CD14-positive monocyte (primary cell): ENCODE measurements around the gene SH2D2A. TPM values are rescaled to one million over a fixed set of nuclear protein-coding genes. Genes with fewer than 3 reads are reported as not detected.

Source experiments
- DNase-seq, 3 donors: peaks; one replicate each; pipeline ENCODE4 v3.0.0-alpha.2; 2011 to 2022
- H2AFZ ChIP-seq: 2 replicates; pipeline ENCODE4 v1.6.0; 2012; ENCODE audit warnings: mild to moderate bottlenecking, low read depth, low read length, inconsistent platforms; ENCODE audit not compliant: insufficient read depth, poor library complexity, severe bottlenecking
- H3K27ac ChIP-seq, 2 donors: 1 replicate in 1 of 2; 2 replicates in 1 of 2; pipeline ENCODE4 v1.5.1; 2012 to 2013; ENCODE audit warnings: low read length in 2 of 2, control low read depth in 1 of 2, inconsistent platforms in 1 of 2, low read depth in 1 of 2, mild to moderate bottlenecking in 1 of 2
- H3K27me3 ChIP-seq, 2 donors: one replicate each; pipeline versions ENCODE4 v1.6.0 to v1.6.1; 2011 to 2013; ENCODE audit warnings: low read length in 2 of 2; ENCODE audit not compliant: control insufficient read depth in 2 of 2, insufficient read depth in 2 of 2
- H3K36me3 ChIP-seq, 2 donors: replicated peaks in 1 of 2; 1 replicate in 1 of 2; 2 replicates in 1 of 2; pipeline versions ENCODE4 v1.5.1 to v1.6.1; 2012 to 2013; ENCODE audit warnings: low read length in 2 of 2, control low read depth in 1 of 2, inconsistent platforms in 1 of 2, mild to moderate bottlenecking in 1 of 2; ENCODE audit not compliant: insufficient read depth in 2 of 2, control insufficient read depth in 1 of 2
- H3K4me1 ChIP-seq, 2 donors: 1 replicate in 1 of 2; 2 replicates in 1 of 2; pipeline versions ENCODE4 v1.5.1 to v1.6.1; 2012 to 2013; ENCODE audit warnings: low read length in 2 of 2, control low read depth in 1 of 2, inconsistent platforms in 1 of 2, mild to moderate bottlenecking in 1 of 2, moderate library complexity in 1 of 2; ENCODE audit not compliant: insufficient read depth in 2 of 2, control insufficient read depth in 1 of 2
- H3K4me2 ChIP-seq: replicated peaks from 2 replicates; pipeline ENCODE3; 2012; ENCODE audit warnings: low read length, moderate library complexity, mild to moderate bottlenecking; ENCODE audit not compliant: poor library complexity, severe bottlenecking; ENCODE audit errors: extremely low read depth
- H3K4me3 ChIP-seq, 3 experiments: fragments of 200-600 bp in 1 of 3; sonication (generic) in 1 of 3; replicated peaks in 1 of 3; 1 replicate in 2 of 3; 2 replicates in 1 of 3; pipeline ENCODE4 v1.5.1; 2011 to 2013; ENCODE audit warnings: low read length in 3 of 3, mild to moderate bottlenecking in 3 of 3, control low read depth in 2 of 3, low read depth in 2 of 3, inconsistent platforms in 1 of 3, moderate library complexity in 1 of 3
- H3K79me2 ChIP-seq: 2 replicates; pipeline ENCODE4 v1.6.0; 2012; ENCODE audit warnings: mild to moderate bottlenecking, control low read depth, inconsistent platforms, low read length, moderate library complexity; ENCODE audit not compliant: insufficient read depth
- H3K9ac ChIP-seq: 2 replicates; pipeline ENCODE4 v1.6.0; 2017; ENCODE audit warnings: low read length, mild to moderate bottlenecking; ENCODE audit not compliant: insufficient read depth, poor library complexity, severe bottlenecking
- H3K9me3 ChIP-seq, 2 donors: replicated peaks in 1 of 2; 1 replicate in 1 of 2; 2 replicates in 1 of 2; pipeline versions ENCODE4 v1.5.1 to v1.6.1; 2012 to 2013; ENCODE audit warnings: low read length in 2 of 2, control low read depth in 1 of 2; ENCODE audit not compliant: control insufficient read depth in 1 of 2, insufficient read depth in 1 of 2
- H4K20me1 ChIP-seq: 2 replicates; pipeline ENCODE4 v1.6.0; 2012; ENCODE audit warnings: mild to moderate bottlenecking, low read length, control low read depth, moderate library complexity; ENCODE audit not compliant: insufficient read depth
- H3K27ac Mint-ChIP-seq, 7 donors: one replicate each; pipeline ENCODE4 v1.8.0; 2020; ENCODE audit warnings: mild to moderate bottlenecking in 7 of 7, mixed read lengths in 7 of 7, moderate library complexity in 6 of 7, inconsistent platforms in 2 of 7
- H3K27me3 Mint-ChIP-seq, 3 donors: one replicate each; pipeline ENCODE4 v1.8.0; 2021 to 2022; ENCODE audit warnings: low read depth in 3 of 3, mild to moderate bottlenecking in 3 of 3, mixed read lengths in 3 of 3, moderate library complexity in 3 of 3, inconsistent platforms in 1 of 3
- H3K36me3 Mint-ChIP-seq, 2 donors: one replicate each; pipeline ENCODE4 v1.8.0; 2020; ENCODE audit warnings: mixed read lengths in 2 of 2, inconsistent platforms in 1 of 2, mild to moderate bottlenecking in 1 of 2
- H3K4me1 Mint-ChIP-seq: one replicate; pipeline ENCODE4 v1.8.0; 2020; ENCODE audit warnings: mild to moderate bottlenecking, mixed read lengths
- H3K4me3 Mint-ChIP-seq, 2 donors: one replicate each; pipeline ENCODE4 v1.8.0; 2020; ENCODE audit warnings: mild to moderate bottlenecking in 2 of 2, mixed read lengths in 2 of 2, moderate library complexity in 1 of 2
- H3K9me3 Mint-ChIP-seq, 7 donors: one replicate each; pipeline ENCODE4 v1.8.0; 2020 to 2022; ENCODE audit warnings: mixed read lengths in 7 of 7, mild to moderate bottlenecking in 6 of 7, moderate library complexity in 6 of 7, inconsistent platforms in 2 of 7
- CTCF ChIP-seq: fragments of 200-600 bp; IDR thresholded peaks from one replicate; pipeline ENCODE4 v1.8.0; 2022; ENCODE audit warnings: antibody characterized with exemption, mild to moderate bottlenecking
- WGBS: methylation state at CpG from one replicate; pipeline ENCODE4 v1.1.5; 2013; ENCODE audit warnings: missing lambda C conversion rate; ENCODE audit not compliant: insufficient coverage; 5-methylcytosine and 5-hydroxymethylcytosine counted together
- intact Hi-C, 2 donors: fragments of 100-400 bp; cut with micrococcal nuclease; formaldehyde crosslinking; loops; one replicate each; pipeline versions ENCODE4 v1.15.0 to v1.15.1; 2023
- polyA plus RNA-seq, 3 donors: library from polyadenylated mRNA; depleted of rRNA in 1 of 3; unstranded in 2 of 3; stranded (reverse) in 1 of 3; fragments of 300-500 nt in 2 of 3; fragments of >200 nt in 1 of 3; fragmentation: Illumina TruSeq in 2 of 3; gene quantifications; 1 replicate in 2 of 3; 2 replicates in 1 of 3; pipeline ENCODE4 v1.2.3, GENCODE V29; 2012 to 2021

SH2D2A gene
- polyA plus RNA-seq, 3 donors = 0.17 to 0.20 TPM; not detected in 1

- Histone ChIP-seq H3K9ac (no peak overlapping the region), H3K27ac (no peak overlapping the region), H2AFZ (no peak overlapping the region), H3K79me2 (no peaks in the 10 kb centered on the region), H3K36me3 (no peaks in the 10 kb centered on the region), H3K4me1 (peaks cover 2 to 4% of the 10 kb centered on the region in 2 donors), H3K4me3 (no peak overlapping the region), H3K4me2 (no peak overlapping the region), H3K27me3 (peaks cover 34 to 61% of the 10 kb centered on the region in 2 donors), H3K9me3 (peaks cover 0 to 8% of the 10 kb centered on the region in 2 donors), H4K20me1 (no peaks in the 10 kb centered on the region)
- no peak for DNase-seq
- no peak for TF ChIP-seq CTCF
- H3K4me3 Mint-ChIP-seq = peak overlapping the region in 1 of 2 donors; percentile 77
- peaks cover 0 to 8% (median 2%) of the 10 kb centered on the region in 7 donors for H3K9me3 Mint-ChIP-seq
- H3K27me3 Mint-ChIP-seq = peaks cover 63 to 73% (median 69%) of the 10 kb centered on the region in 3 donors
- 17% methylated on average over 20 of the region's 23 CpGs for WGBS
- H3K4me1 Mint-ChIP-seq = peaks cover 6% of the 10 kb centered on the region
- H3K36me3 Mint-ChIP-seq = no peaks in the 10 kb centered on the region
- no peak overlapping the region for H3K27ac Mint-ChIP-seq
- intact Hi-C loops = no loop called here
These were observed 32.5 kb upstream of the SH2D2A start for GRCh38 chr1:156849151-156849496.

GRCh38 chr1:156848461-156849150, 32.0 kb upstream of the SH2D2A start:
- Mint-ChIP-seq H3K4me1 (peaks cover 6% of the 10 kb centered on the region), H3K4me3 (peak overlapping the region in 1 of 2 donors; percentile 77), H3K36me3 (peaks cover 0 to 1% of the 10 kb centered on the region in 2 donors), H3K9me3 (peaks cover 0 to 11% (median 2%) of the 10 kb centered on the region in 7 donors), H3K27ac (no peak overlapping the region), H3K27me3 (peaks cover 68 to 75% (median 71%) of the 10 kb centered on the region in 3 donors)
- Histone ChIP-seq H3K36me3 (no peaks in the 10 kb centered on the region), H3K79me2 (no peaks in the 10 kb centered on the region), H3K4me2 (no peak overlapping the region), H3K27ac (no peak overlapping the region), H3K4me3 (no peak overlapping the region), H2AFZ (no peak overlapping the region), H3K27me3 (peaks cover 38 to 63% of the 10 kb centered on the region in 2 donors), H4K20me1 (no peaks in the 10 kb centered on the region), H3K9ac (no peak overlapping the region), H3K9me3 (peaks cover 0 to 8% of the 10 kb centered on the region in 2 donors), H3K4me1 (peaks cover 2 to 4% of the 10 kb centered on the region in 2 donors)
- DNase-seq = no peak
- intact Hi-C loops = no loop called here
- WGBS = 6% methylated on average over 35 of the region's 36 CpGs
- TF ChIP-seq CTCF = no peak
